A172 (cell line): Measurements from ENCODE around the gene STRAP. TPM values are rescaled to one million over a fixed set of nuclear protein-coding genes. Genes with fewer than 3 reads are reported as not detected.

ENCODE experiments used
- DNase-seq: peaks from one replicate; pipeline ENCODE4 v3.0.0-alpha.2; 2015; ENCODE audit warnings: low spot score
- total RNA-seq: library from RNA; depleted of rRNA; stranded (reverse); fragments of >200 nt; shearing (Covaris generic); gene quantifications from 2 replicates; pipeline ENCODE4 v1.2.3, GENCODE V29; 2014; rRNA removed

STRAP gene
- total RNA-seq, result 99.7 and 101 TPM in 2 replicates

DNA sequence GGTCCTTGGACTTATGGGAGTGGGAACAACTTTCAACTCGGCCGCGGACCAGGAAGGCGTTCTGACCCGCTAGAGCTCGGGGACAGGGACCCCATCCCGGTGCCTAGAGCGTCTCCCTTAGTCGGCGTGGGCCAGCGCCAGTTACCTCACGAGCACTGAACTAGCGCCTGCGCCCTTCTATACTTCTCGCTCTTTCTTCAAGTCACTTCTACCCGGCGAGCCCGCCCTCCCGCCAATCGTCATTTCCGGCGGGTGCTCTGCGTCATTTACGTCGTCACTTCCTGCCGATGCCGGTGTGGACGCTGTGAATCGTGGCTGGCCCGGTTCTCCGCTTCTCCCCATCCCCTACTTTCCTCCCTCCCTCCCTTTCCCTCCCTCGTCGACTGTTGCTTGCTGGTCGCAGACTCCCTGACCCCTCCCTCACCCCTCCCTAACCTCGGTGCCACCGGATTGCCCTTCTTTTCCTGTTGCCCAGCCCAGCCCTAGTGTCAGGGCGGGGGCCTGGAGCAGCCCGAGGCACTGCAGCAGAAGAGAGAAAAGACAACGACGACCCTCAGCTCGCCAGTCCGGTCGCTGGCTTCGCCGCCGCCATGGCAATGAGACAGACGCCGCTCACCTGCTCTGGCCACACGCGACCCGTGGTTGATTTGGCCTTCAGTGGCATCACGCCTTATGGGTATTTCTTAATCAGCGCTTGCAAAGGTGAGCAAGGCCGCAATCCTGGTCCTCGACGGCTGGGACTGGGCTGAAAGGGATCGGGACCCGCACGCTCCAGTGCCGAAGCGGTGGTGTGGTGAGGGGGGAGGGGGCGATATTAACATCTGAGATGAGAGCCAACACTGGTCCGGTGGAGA is at the start of gene STRAP:
Gene STRAP, plus strand, starts transcription at position 270 of the 854 bp plus-strand sequence. Its CDS starts 321 bp downstream, at position 591.
- DNase-seq, result peak; percentile 87

GRCh38 chr12:15834575-15834974 is 47.6 kb upstream of the STRAP start:
- DNase-seq, result no peak

GRCh38 chr12:15837141-15837790 is 44.9 kb upstream of the STRAP start:
- no peak for DNase-seq

- no peak for DNase-seq
Measured at GRCh38 chr12:15839041-15839440, 43.1 kb upstream of the STRAP start.

GRCh38 chr12:15839682-15840081 is 42.5 kb upstream of the STRAP start:
- no peak for DNase-seq

DNA sequence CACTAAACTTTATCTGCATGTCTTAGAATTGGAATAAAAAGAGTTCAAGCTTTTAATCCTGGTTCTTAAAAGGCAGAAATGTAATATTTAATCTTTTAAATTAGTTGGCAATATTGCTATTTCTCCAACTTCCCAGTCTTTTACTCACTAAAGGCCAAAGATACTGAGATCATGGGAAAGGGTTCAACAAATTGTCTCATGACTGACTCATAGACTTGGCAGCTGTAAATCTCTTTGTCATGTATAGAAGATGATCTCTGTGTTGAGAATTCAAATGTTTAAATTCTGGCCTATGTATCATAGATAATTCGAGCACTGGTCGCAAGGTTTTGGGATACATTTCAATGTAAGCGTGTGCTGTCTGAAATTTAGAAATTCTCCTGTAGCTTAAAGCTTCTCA is 40.1 kb upstream of the STRAP start:
- DNase-seq, result no peak

- DNase-seq, result no peak
Measured at GRCh38 chr12:15846887-15847286, 35.3 kb upstream of the STRAP start.

- no peak for DNase-seq
Measured at GRCh38 chr12:15848606-15849005, 33.6 kb upstream of the STRAP start.

DNA sequence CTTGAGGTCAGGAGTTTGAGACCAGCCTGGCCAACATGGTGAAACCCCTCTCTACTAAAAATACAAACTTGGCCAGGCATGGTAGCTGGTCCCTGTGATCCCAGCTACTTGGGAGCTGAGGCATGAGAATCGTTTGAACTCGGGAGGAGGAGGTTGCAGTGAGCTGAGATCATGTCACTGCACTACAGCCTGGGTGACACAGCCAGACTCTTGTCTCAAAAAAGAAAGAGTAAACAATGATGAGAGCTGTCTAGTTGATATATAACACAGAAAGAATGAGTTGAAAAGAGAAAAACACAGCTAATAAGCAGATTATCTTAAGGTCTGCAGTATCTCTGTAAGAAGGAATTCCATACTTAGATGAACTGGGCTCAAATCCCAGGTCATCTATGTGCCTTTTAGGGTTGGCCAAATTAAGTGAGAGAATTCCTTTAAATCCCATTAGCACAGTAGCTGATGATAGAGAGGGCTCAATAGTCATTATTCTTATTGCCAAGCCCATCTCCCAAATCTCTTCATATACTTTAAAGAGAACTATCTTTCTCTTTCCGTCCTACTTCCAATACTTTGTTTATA is 31.1 kb upstream of the STRAP start:
- no peak for DNase-seq

GRCh38 chr12:15851919-15852318 is 30.3 kb upstream of the STRAP start:
- DNase-seq, result no peak

DNA sequence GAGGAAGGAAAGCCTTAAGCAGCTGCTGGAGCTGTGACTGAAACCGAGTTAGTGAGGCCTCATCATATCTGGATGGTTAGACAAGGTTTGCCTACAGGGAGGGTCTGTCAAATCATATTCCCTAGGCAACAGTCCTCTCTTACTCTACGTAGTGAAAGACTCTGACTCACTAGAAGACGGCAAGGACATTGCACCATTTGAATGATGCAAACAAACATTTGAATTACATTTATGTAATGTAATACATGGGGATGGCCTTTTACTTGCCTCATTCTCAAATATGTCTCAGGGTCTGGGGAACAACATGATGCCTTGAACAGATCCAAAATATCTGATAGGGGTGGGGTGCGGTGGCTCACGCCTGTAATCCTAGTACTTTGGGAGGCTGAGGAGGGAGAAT is 29.8 kb upstream of the STRAP start:
- no peak for DNase-seq

- no peak for DNase-seq
Measured at GRCh38 chr12:15853877-15854276, 28.3 kb upstream of the STRAP start.

DNA sequence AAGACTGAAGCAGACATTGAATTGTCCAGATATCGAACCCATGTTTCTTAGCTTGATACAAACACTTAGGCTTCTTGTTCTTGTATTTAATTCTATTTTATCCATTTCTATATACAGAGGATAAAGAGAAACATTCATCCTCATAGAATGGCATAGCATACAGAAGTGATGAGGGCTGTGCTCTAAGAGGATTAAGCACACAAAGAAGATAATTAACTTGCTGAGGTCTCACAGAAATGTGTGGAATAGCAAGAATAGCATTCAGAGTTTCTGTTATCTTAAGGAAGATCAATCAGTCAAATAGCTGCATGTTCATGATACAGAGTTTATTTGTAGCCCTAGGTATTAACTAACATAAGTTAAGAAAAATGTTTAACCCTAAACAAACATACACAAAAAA is 27.3 kb upstream of the STRAP start:
- no peak for DNase-seq

DNA sequence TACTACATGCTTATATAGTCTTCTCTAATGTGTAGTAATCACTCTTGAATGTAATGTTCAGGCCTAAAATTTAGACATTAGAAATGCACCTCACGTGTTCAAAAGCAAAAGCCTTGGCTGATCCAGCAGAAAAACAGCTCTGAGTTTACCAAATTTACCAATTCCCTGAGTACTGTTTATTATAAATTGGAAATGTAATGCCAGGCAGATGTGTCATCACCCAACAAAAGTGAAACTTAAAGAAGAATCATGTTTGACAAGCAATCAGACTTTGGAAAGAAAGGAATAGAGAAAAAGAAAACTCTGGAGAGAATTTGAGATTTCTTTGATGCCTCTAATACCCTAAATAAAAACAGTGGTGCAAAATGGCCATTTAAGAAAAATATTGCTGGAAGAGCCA is 26.5 kb upstream of the STRAP start:
- DNase-seq, result no peak

- peak; percentile 40 for DNase-seq
Measured at GRCh38 chr12:15856097-15856982, 25.8 kb upstream of the STRAP start.

- no peak for DNase-seq
Measured at GRCh38 chr12:15858353-15858752, 23.8 kb upstream of the STRAP start.

- DNase-seq, result no peak
Measured at GRCh38 chr12:15859116-15859515, 23.1 kb upstream of the STRAP start.

- no peak for DNase-seq
Measured at GRCh38 chr12:15861404-15861803, 20.8 kb upstream of the STRAP start.

DNA sequence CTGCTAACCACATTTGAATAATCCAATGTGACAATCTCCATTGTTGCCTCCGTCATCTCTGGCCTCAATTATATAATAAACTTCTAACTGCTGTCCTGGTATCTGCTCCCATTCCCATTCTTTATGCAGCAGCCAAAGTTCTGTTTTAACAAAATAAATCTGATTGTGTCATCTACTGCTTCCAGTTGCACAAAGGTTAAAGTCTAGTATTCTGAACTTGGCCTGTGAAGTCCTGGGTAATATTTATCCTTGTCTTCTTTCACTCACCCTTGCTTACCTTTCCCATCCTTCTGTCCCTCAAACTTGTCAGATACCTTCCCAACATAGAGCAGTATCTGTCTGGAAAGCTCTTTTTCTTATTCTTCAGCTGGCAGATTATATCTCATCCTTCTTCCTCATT is 19.3 kb upstream of the STRAP start:
- no peak for DNase-seq

GRCh38 chr12:15863372-15863771 is 18.8 kb upstream of the STRAP start:
- peak; percentile 29 for DNase-seq

DNA sequence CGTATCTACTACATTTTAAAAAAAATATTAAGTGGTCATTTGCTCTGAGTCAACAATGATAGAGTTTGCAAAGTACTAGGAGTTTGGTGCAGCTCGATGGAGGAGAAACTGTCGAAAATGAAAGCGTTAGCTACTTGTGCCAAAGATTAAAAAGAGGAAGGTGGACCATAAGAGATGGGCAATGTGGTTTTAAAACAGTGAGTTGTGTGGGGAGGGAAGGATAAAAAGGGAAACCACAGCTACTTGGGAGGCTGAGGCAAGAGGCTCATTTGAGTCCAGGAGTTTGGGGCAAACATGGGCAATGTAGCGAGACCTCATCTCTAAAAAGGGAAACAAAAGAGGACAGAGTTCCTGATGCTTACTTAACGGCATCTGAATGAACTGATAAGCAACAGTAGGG is 18.2 kb upstream of the STRAP start:
- DNase-seq, result no peak

DNA sequence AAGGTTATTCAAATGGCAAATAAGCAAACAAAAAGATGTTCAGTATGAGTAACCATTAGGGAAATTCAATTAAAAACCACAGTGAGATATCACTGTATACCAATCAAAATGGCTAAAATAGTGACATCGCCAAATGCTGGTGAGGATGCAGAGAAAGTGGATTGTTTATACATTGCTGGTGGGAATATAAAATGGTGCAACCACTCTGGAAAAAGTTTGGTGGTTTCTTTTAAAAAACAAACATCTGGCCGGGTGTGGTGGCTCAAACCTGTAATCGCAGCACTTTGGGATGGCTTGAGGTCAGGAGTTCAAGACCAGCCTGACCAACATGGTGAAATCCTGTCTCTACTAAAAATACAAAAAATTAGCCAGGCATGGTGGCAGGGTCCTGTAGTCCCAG is 14.0 kb upstream of the STRAP start:
- DNase-seq, result no peak
